Body of pancreas (tissue), 4 donors: ENCODE data around the gene CIDEC. TPM values are rescaled to one million over a fixed set of nuclear protein-coding genes. Genes with fewer than 3 reads are reported as not detected.

Source experiments
- ATAC-seq: fragments of 150-250 bp; one replicate; pipeline ENCODE4 v1.9.1; 2016
- DNase-seq, 4 donors: peaks; one replicate each; pipeline ENCODE4 v3.0.0-alpha.2; 2019
- H3K27ac ChIP-seq, 4 donors: fragments of 200-600 bp; sonication (generic); 1 replicate in 3 of 4; 2 replicates in 1 of 4; pipeline versions ENCODE4 v1.5.1 to v1.6.1; 2016 to 2019; ENCODE audit warnings: mild to moderate bottlenecking in 1 of 4, mixed read lengths in 1 of 4, moderate library complexity in 1 of 4
- H3K27me3 ChIP-seq, 2 donors: fragments of 200-600 bp; sonication (generic); one replicate each; pipeline ENCODE4 v1.6.0; 2016; ENCODE audit warnings: mild to moderate bottlenecking in 1 of 2
- H3K36me3 ChIP-seq, 2 donors: fragments of 200-600 bp; sonication (generic); replicated peaks in 1 of 2; 2 replicates each; pipeline ENCODE4 v1.5.1; 2016; ENCODE audit warnings: low read depth in 2 of 2; ENCODE audit not compliant: insufficient read depth in 1 of 2
- H3K4me1 ChIP-seq: fragments of 200-600 bp; sonication (generic); one replicate; pipeline ENCODE4 v1.6.0; 2016
- H3K4me3 ChIP-seq, 2 donors: fragments of 200-600 bp; sonication (generic); 1 replicate in 1 of 2; 2 replicates in 1 of 2; pipeline ENCODE4 v1.5.1; 2016 to 2019
- H3K9me3 ChIP-seq, 3 donors: fragments of 200-600 bp; sonication (generic); 1 replicate in 2 of 3; 2 replicates in 1 of 3; pipeline ENCODE4 v1.5.1; 2016
- POLR2A ChIP-seq, 3 donors: fragments of 450-650 bp; IDR thresholded peaks; one replicate each; pipeline ENCODE4 v1.6.1; 2016; ENCODE audit warnings: antibody characterized with exemption in 3 of 3, mild to moderate bottlenecking in 2 of 3
- WGBS, 2 donors: methylation state at CpG; one replicate each; pipeline ENCODE4 v1.1.5; 2017; 5-methylcytosine and 5-hydroxymethylcytosine counted together
- intact Hi-C: fragments of 100-400 bp; cut with DNase I; formaldehyde crosslinking; loops from one replicate; pipeline ENCODE4 v1.15.1; 2023
- total RNA-seq, 2 donors: library from RNA; depleted of rRNA; stranded (reverse); fragments of >200 nt; gene quantifications; one replicate each; pipeline ENCODE4 v1.1.0, GENCODE V29; 2016
- TF ChIP-seq, protein P1 (sequence below), 7 experiments: fragments of 450-650 bp in 4 of 7; fragments of 200-600 bp in 3 of 7; sonication (generic) in 3 of 7; IDR thresholded peaks; one replicate each; pipeline ENCODE4 v1.5.1; 2016 to 2019; ENCODE audit warnings: antibody characterized with exemption in 7 of 7

CIDEC gene
- total RNA-seq, 2 donors from 2014 or later, result 6.5 to 134 TPM

DNA sequence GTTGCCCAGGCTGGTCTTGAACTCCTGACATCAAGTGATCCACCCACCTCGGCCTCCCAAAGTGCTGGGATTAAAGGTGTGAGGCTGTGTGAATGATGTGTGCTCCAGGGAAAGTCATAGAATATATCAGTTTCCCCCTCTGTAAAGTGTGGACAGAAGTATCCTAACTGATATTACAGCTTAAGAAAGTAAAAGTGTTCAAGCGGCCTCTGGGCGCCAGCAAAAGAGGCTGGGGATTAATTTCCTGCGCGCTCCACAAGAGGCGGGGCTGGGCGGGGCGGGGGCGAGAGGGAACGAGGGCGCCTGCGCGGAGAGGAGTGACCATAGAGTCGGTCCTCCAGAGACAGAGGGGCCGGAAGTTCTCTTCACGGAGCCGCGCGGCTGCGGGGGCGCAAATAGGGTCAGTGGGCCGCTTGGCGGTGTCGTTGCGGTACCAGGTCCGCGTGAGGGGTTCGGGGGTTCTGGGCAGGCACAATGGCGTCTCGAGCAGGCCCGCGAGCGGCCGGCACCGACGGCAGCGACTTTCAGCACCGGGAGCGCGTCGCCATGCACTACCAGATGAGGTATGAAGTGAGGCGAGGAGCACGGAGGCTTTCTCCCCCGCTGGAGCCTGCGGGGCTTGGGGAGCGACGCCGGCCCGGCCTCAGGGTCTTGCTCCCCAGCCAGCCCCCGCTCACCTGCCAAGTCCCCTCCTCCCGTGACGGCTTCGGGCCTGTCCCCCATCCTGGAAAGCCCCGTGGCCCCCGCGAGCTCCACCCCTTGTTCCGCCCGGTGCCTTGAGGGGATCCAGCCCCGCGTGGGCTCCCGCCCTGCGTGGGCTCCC is 10.4 kb upstream of the CIDEC start, which contains the start of gene JAGN1:
TSS of gene JAGN1 (plus strand) at position 362 of the 823 bp plus-strand sequence. CDS start at position 475, 113 bp downstream.
- intact Hi-C loops, result no loop called here

GRCh38 chr3:9889405-9889804 is 9.4 kb upstream of the CIDEC start:
- 61 to 63% methylated on average over 5 of the region's 5 CpGs for WGBS, 2 donors
- ATAC-seq (no peak), DNase-seq (no peak)
- Histone ChIP-seq H3K27ac (no peak overlapping the region), H3K4me3 (no peak overlapping the region), H3K36me3 (no peaks in the 10 kb centered on the region), H3K27me3 (no peaks in the 10 kb centered on the region), H3K9me3 (no peaks in the 10 kb centered on the region), H3K4me1 (peaks cover 12% of the 10 kb centered on the region)
- TF ChIP-seq, protein P1, sequence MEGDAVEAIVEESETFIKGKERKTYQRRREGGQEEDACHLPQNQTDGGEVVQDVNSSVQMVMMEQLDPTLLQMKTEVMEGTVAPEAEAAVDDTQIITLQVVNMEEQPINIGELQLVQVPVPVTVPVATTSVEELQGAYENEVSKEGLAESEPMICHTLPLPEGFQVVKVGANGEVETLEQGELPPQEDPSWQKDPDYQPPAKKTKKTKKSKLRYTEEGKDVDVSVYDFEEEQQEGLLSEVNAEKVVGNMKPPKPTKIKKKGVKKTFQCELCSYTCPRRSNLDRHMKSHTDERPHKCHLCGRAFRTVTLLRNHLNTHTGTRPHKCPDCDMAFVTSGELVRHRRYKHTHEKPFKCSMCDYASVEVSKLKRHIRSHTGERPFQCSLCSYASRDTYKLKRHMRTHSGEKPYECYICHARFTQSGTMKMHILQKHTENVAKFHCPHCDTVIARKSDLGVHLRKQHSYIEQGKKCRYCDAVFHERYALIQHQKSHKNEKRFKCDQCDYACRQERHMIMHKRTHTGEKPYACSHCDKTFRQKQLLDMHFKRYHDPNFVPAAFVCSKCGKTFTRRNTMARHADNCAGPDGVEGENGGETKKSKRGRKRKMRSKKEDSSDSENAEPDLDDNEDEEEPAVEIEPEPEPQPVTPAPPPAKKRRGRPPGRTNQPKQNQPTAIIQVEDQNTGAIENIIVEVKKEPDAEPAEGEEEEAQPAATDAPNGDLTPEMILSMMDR (IDR thresholded peaks at IDR 0.05), result no peak
- no peak for TF ChIP-seq POLR2A (IDR thresholded peaks at IDR 0.05)
- intact Hi-C loops, result no loop called here

More for the DNA sequence above, 10.4 kb upstream of the CIDEC start, which contains the start of gene JAGN1:
- H3K27me3 ChIP-seq, result no peaks in the 10 kb centered on the region
- no peaks in the 10 kb centered on the region for H3K36me3 ChIP-seq
- TF ChIP-seq POLR2A (IDR thresholded peaks at IDR 0.05), result peak; percentile 70 to 93 (median 89)
- TF ChIP-seq, protein P1 (IDR thresholded peaks at IDR 0.05), result peak in 2 of 7 experiments; percentile 6 to 13
- peaks cover 12% of the 10 kb centered on the region for H3K4me1 ChIP-seq
- WGBS, 2 donors, result 0% methylated on average over 9 to 48 of the region's 62 CpGs
- peak within 1 kb of the TSS; percentile 88 to 96 (median 92) for H3K27ac ChIP-seq
- H3K4me3 ChIP-seq, result peak within 1 kb of the TSS; percentile 88 to 100
- peak; percentile 89 to 92 (median 90) for DNase-seq
- no peaks in the 10 kb centered on the region for H3K9me3 ChIP-seq
- ATAC-seq, result peak; percentile 99

- no peaks in the 10 kb centered on the region for H3K9me3 ChIP-seq
- no peak overlapping the region for H3K27ac ChIP-seq
- H3K36me3 ChIP-seq, result no peaks in the 10 kb centered on the region
- H3K4me1 ChIP-seq, result peaks cover 12% of the 10 kb centered on the region
- H3K27me3 ChIP-seq, result no peaks in the 10 kb centered on the region
- no peak for ATAC-seq
- TF ChIP-seq, protein P1 (IDR thresholded peaks at IDR 0.05), result no peak
- no peak for TF ChIP-seq POLR2A (IDR thresholded peaks at IDR 0.05)
- H3K4me3 ChIP-seq, result no peak overlapping the region
- WGBS, 2 donors, result 67 to 71% methylated on average over 3 of the region's 3 CpGs
- DNase-seq, result no peak
- intact Hi-C loops, result no loop called here
Measured at GRCh38 chr3:9888540-9888939, 8.5 kb upstream of the CIDEC start.

GRCh38 chr3:9887480-9887879 is 7.4 kb upstream of the CIDEC start:
- intact Hi-C loops, result no loop called here
- DNase-seq (no peak), ATAC-seq (no peak)
- 66 to 83% methylated on average over 5 of the region's 5 CpGs for WGBS, 2 donors
- H3K27me3 ChIP-seq, result no peaks in the 10 kb centered on the region
- H3K9me3 ChIP-seq, result no peaks in the 10 kb centered on the region
- H3K36me3 ChIP-seq, result no peaks in the 10 kb centered on the region
- no peak overlapping the region for H3K4me3 ChIP-seq
- TF ChIP-seq POLR2A (IDR thresholded peaks at IDR 0.05), result no peak
- TF ChIP-seq, protein P1 (IDR thresholded peaks at IDR 0.05), result no peak
- no peak overlapping the region for H3K27ac ChIP-seq
- peaks cover 11% of the 10 kb centered on the region for H3K4me1 ChIP-seq
